SK-N-MC (cell line): Measurements from ENCODE around the gene COL12A1.
A peak's percentile ranks its signal among the peaks of the same experiment; 100 is the strongest.

ENCODE experiments used
- DNase-seq: peaks from one replicate; pipeline ENCODE4 v3.0.0-alpha.2; 2011; ENCODE audit warnings: low read depth, low spot score
- H3K27ac ChIP-seq: fragments of 200-600 bp; sonication (generic); 2 replicates; pipeline ENCODE4 v1.5.1; 2016; ENCODE audit warnings: mixed run types
- H3K36me3 ChIP-seq: fragments of 200-600 bp; sonication (generic); 2 replicates; pipeline ENCODE4 v1.6.1; 2017; ENCODE audit warnings: antibody characterized with exemption, low read length, mixed read lengths; ENCODE audit not compliant: insufficient read depth
- H3K4me3 ChIP-seq: fragments of 200-600 bp; sonication (generic); 2 replicates; pipeline ENCODE4 v1.5.1; 2016
- H3K9ac ChIP-seq: fragments of 200-600 bp; sonication (generic); 2 replicates; pipeline ENCODE4 v1.8.0; 2017; ENCODE audit warnings: mixed run types, mixed read lengths; ENCODE audit not compliant: insufficient read length
- H3K9me3 ChIP-seq: fragments of 200-600 bp; sonication (generic); 2 replicates; pipeline ENCODE4 v1.6.1; 2017; ENCODE audit warnings: low read depth, mild to moderate bottlenecking, antibody characterized with exemption, low read length, moderate library complexity, mixed read lengths
- EZH2 ChIP-seq: fragments of 200-600 bp; sonication (generic); IDR thresholded peaks from one replicate; pipeline ENCODE4 v1.6.1; 2017; ENCODE audit warnings: antibody characterized with exemption
- FOXP2 ChIP-seq: optimal IDR thresholded peaks from 2 replicates; pipeline ENCODE3; 2011; ENCODE audit warnings: mild to moderate bottlenecking, moderate library complexity; ENCODE audit not compliant: insufficient read depth; ENCODE audit errors: extremely low read length, control extremely low read depth
- POLR2AphosphoS5 ChIP-seq: IDR thresholded peaks from 2 replicates; pipeline ENCODE4 v1.6.1; 2012; ENCODE audit warnings: mild to moderate bottlenecking, low read depth, low read length, borderline replicate concordance

COL12A1 gene

DNA sequence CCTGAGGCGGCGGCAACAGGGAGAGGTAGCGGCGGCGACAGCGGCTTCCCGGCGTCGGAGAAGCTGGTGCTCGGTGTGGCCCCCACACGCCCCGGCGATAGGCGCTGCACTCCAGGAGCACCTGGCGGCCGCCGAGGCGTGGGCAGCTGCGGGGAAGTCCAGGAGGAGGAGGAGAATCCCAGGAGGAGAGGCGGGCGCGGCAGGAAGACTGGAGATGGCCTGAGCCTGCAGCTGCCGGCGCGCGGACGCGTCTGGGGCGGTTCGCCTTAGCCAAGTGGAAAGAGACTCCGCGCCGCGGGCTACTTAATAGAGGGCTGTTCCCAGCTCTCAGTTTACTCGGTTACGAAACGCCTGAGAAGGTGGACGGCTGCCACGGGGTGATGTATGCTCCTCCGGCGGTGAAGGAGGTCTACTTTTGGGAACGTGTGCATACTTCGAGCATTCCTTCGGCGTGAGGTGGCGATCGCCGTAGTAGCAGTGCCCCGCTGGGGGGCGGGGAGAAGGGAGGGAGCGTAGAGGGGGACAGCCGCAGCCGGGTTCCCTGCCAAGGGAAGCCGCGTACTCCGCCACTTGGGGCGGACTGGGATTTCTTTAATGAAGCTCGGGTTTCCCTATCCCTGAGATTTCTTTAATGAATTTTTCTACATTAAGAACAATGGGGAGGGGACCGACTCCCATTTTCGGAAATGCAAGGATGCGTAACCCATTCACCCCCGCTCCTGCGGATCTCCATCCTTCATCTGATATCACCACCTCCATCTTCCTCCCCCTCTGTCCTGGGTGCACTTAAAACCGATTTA lies at the start of gene COL12A1:
Gene COL12A1, minus strand, starts transcription at position 278 of the 800 bp plus-strand sequence. CDS start 3,261 bp downstream, outside the sequence.
- Histone ChIP-seq H3K27ac (no peak within 1 kb of the TSS), H3K9ac (no peak within 1 kb of the TSS), H3K4me3 (peak within 1 kb of the TSS; percentile 73), H3K36me3 (no peaks in the 10 kb centered on the region), H3K9me3 (no peaks in the 10 kb centered on the region)
- DNase-seq, result no peak
- TF ChIP-seq FOXP2 (no peak), EZH2 (no peak), POLR2AphosphoS5 (no peak)

DNA sequence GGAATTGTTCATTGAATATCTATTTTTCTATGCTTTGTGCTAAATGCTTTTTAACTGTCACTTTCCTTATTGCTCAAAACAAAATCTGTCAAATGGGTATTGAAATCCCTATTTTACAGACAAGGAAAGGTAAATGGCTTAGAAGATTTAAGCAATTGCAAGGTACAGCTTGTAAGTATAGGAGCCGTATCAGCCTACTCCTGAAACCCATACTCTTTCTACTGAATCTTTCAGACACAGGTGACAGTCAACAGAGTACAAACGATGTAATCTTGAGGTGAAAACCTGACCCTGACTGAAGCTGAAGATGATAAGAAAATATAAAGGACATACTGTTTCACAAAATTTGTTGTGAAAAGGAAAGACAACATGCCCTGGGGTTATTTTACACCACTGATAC lies 44.7 kb upstream of the COL12A1 start:
- no peaks in the 10 kb centered on the region for H3K9me3 ChIP-seq
- H3K36me3 ChIP-seq, result peaks cover 9% of the 10 kb centered on the region; the same call in 1 of the 2 replicates
- TF ChIP-seq EZH2 (no peak), POLR2AphosphoS5 (no peak), FOXP2 (no peak)
- DNase-seq, result no peak
- no peak overlapping the region for H3K9ac ChIP-seq
- H3K4me3 ChIP-seq, result no peak overlapping the region
- no peak overlapping the region for H3K27ac ChIP-seq

DNA sequence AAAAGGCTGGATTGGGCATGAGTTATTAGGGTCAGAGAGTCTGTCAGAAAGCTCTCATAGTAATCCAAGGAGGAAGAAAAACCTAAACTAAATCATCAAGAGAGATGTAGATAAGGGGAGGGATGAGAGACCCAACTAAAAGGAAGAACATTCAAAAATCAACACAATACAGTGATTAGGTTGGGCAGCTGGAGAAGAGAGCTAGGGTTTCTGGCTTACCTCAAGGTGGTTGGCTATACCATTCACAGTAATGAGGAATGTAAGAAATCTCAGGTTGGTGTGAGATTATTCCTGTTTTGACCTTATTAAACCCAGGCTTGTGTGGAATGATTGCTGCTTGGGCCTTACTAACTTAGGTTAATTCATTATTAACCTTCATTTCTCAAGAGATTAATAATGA lies 44.0 kb upstream of the COL12A1 start:
- Histone ChIP-seq H3K4me3 (no peak overlapping the region), H3K36me3 (peaks cover 5% of the 10 kb centered on the region; the same call in 1 of the 2 replicates), H3K9ac (no peak overlapping the region), H3K27ac (no peak overlapping the region), H3K9me3 (no peaks in the 10 kb centered on the region)
- TF ChIP-seq POLR2AphosphoS5, result no peak
- no peak for TF ChIP-seq FOXP2
- TF ChIP-seq EZH2, result no peak
- DNase-seq, result no peak

DNA sequence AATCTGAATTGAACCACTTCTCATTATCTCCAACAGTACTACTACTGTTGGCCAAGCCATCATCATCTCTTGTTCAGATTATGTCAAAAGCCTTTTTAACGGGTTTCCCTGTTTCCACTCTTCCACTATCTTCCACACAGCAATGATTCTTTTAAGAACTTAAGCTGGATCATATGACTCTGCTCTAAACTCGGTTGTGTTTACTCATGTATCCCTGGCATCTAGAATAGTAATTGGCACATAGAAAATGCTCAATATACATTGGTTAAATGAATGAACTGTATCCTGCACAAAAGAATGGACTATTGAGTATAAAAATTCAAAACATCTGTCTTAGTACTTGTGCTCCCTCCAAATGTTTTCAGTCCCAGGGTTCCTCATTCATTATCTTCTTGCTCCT lies 40.5 kb upstream of the COL12A1 start:
- no peak for DNase-seq
- Histone ChIP-seq H3K9me3 (no peaks in the 10 kb centered on the region), H3K9ac (no peak overlapping the region), H3K4me3 (no peak overlapping the region), H3K27ac (no peak overlapping the region), H3K36me3 (peaks cover 2% of the 10 kb centered on the region)
- no peak for TF ChIP-seq FOXP2
- TF ChIP-seq EZH2, result no peak
- no peak for TF ChIP-seq POLR2AphosphoS5

DNA sequence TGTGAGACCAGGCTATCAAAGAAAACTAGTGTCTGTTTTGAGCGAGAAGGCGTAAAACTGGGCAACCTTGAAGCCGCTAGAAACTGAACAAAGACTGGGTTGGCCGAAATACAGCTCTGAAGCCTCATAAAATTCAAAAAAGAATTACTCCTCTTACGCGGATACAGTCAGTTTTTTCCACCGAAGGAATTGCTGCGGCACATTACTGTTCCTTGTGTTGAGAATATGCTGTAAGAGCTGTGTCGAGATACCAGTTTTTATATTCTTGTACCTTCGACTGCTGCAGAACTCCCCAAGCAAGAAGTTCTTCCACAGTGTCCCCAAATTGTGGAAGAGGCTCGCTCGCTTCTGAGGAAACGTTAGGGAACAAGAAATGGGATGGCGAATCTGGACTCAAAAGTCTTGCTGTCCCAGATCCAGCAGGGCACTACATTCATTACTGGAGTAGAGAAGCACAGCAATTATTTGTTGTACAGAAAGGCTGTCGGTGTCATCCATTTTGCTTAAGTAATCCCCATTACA lies 38.3 kb upstream of the COL12A1 start:
- TF ChIP-seq POLR2AphosphoS5 (no peak), FOXP2 (no peak)
- no peak for DNase-seq
- peak overlapping the region; percentile 85 for H3K9ac ChIP-seq
- H3K27ac ChIP-seq, result peak overlapping the region; percentile 60
- peak overlapping the region; percentile 82 for H3K4me3 ChIP-seq
- peaks cover 22% of the 10 kb centered on the region for H3K36me3 ChIP-seq
- H3K9me3 ChIP-seq, result no peaks in the 10 kb centered on the region

DNA sequence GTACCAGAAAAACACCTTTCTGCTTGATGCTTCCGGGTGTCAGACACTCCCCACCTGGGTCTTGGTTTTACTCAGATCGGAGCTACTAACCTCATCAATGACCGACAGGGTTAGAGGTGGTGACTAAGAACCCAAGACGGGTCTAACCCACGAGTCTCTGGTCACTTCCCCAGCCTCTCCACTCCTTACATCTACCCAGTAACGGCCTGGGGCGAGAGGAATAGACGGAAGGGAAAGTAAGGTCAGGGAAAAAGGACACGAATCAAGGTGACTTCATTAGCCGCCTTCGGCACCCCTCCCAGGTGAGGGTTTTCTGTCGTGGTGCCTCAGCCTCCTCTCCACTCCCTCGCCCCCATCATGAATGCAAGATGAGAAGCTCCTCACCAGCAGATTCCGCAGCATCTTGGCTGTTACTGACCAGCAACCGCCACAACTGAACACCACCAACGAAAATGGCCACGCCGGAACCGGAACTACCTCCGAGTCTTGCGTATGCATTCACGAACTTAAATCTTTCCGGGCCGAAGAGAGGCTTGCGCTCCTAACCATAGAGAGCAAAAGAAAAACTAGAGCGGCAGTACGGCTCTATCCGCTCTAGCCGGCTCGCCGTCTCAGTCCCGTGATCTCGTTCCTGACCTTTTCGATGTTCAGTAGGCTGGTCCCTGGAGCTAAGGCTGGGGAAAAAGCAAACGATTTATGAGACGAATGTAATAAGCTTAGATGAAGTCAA lies 37.6 kb upstream of the COL12A1 start, which contains the start of gene COX7A2:
Gene COX7A2, minus strand, starts transcription at position 469 of the 730 bp plus-strand sequence. Its CDS starts 67 bp downstream, at position 402.
- Histone ChIP-seq H3K27ac (peak within 1 kb of the TSS; percentile 60), H3K36me3 (peaks cover 28% of the 10 kb centered on the region), H3K9me3 (no peaks in the 10 kb centered on the region), H3K9ac (peak within 1 kb of the TSS; percentile 85), H3K4me3 (peak within 1 kb of the TSS; percentile 82)
- peak; percentile 89 for DNase-seq
- TF ChIP-seq POLR2AphosphoS5 (peak; percentile 97), EZH2 (no peak), FOXP2 (peak; percentile 52)

DNA sequence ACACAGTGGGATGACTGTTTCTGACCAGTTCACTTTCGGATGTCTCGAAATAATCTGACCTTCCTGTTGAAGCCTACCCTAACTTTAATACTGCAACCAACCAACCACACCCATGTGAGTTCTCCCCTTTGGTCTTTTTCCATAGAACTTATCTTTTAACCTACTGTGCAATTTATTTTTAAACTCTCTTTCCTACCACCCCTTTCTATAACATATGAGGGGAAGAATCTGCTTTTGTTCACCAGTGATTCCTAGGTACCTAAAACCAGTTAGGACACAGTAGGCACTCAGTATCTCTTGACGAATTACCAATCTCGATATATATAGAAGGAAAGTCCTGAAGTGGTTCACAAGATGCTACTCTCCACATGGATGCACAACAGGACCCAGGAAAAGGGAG lies 30.8 kb upstream of the COL12A1 start:
- H3K27ac ChIP-seq, result no peak overlapping the region

DNA sequence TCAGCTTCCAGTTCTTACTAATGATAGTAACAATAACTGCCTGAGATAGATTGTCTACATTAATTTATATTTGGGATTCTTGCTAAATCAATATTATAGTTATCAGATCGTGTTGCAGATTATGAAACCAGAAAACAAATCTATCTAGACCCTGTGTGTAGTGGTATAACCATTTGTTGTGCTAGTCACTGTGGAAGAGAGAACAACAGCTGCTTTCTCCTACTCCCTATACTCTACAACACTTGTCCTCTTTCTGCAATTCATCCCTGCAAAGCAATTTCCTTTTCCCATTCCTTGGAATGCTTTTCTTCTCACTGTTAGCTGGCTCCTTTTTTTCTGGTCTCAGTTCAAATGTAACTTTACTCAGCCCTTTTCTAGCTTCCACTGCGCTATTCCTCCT lies 29.4 kb upstream of the COL12A1 start:
- no peak overlapping the region for H3K4me3 ChIP-seq
- no peak for TF ChIP-seq POLR2AphosphoS5
- TF ChIP-seq FOXP2, result no peak
- TF ChIP-seq EZH2, result no peak
- DNase-seq, result no peak
- H3K27ac ChIP-seq, result no peak overlapping the region
- no peaks in the 10 kb centered on the region for H3K9me3 ChIP-seq
- H3K9ac ChIP-seq, result no peak overlapping the region
- H3K36me3 ChIP-seq, result peaks cover 32% of the 10 kb centered on the region

More for the DNA sequence above, 30.8 kb upstream of the COL12A1 start:
- TF ChIP-seq POLR2AphosphoS5, result peak; percentile 20; the same call in 1 of the 2 replicates
- TF ChIP-seq EZH2, result no peak
- H3K9me3 ChIP-seq, result no peaks in the 10 kb centered on the region
- H3K4me3 ChIP-seq, result no peak overlapping the region
- H3K36me3 ChIP-seq, result peaks cover 43% of the 10 kb centered on the region
- DNase-seq, result no peak
- H3K9ac ChIP-seq, result no peak overlapping the region
